CD4-positive, alpha-beta T cell (primary cell): Measurements from ENCODE around the gene RBMS1. TPM values are rescaled to one million over a fixed set of nuclear protein-coding genes. Genes with fewer than 3 reads are reported as not detected.

Source experiments
- ATAC-seq: fragments of 200-7000 bp; cut with Tn5 transposase; one replicate; pipeline ENCODE4 v1.10.0; 2022; ENCODE audit warnings: mild to moderate bottlenecking; ENCODE audit not compliant: poor library complexity
- CTCF ChIA-PET: fragments of 350-600 bp; sonication (Branson Sonifier 250); formaldehyde crosslinking; loops from one replicate; lab custom pipeline; 2021; ENCODE audit warnings: antibody characterized with exemption, inconsistent platforms; lab: Charles Lee
- POLR2A ChIA-PET: fragments of 350-600 bp; sonication (Branson Sonifier 250); formaldehyde crosslinking; loops from one replicate; lab custom pipeline; 2021; ENCODE audit warnings: antibody characterized with exemption, inconsistent platforms; lab: Charles Lee
- DNase-seq, 14 experiments: peaks; one replicate each; pipeline ENCODE4 v3.0.0-alpha.2; 2013 to 2020; ENCODE audit warnings: mixed read lengths in 2 of 14
- H3K27ac ChIP-seq, 2 donors: one replicate each; pipeline versions ENCODE4 v1.5.1 to v1.7.0; 2013; ENCODE audit warnings: low read length in 2 of 2, low read depth in 1 of 2, mild to moderate bottlenecking in 1 of 2
- H3K27me3 ChIP-seq, 2 experiments: 1 replicate in 1 of 2; 2 replicates in 1 of 2; pipeline versions ENCODE4 v1.6.1 to v1.7.0; 2013; ENCODE audit warnings: low read length in 2 of 2, control low read depth in 1 of 2, mild to moderate bottlenecking in 1 of 2, moderate library complexity in 1 of 2; ENCODE audit not compliant: insufficient read depth in 2 of 2, control insufficient read depth in 1 of 2
- H3K36me3 ChIP-seq: one replicate; pipeline ENCODE4 v1.6.1; 2013; ENCODE audit warnings: low read length, control low read depth; ENCODE audit not compliant: insufficient read depth
- H3K4me1 ChIP-seq: one replicate; pipeline ENCODE4 v1.6.1; 2013; ENCODE audit warnings: low read length, control low read depth; ENCODE audit not compliant: insufficient read depth
- H3K4me3 ChIP-seq: one replicate; pipeline ENCODE4 v1.5.1; 2013; ENCODE audit warnings: mild to moderate bottlenecking, low read length, moderate library complexity
- H3K9me3 ChIP-seq, 2 experiments: 1 replicate in 1 of 2; 2 replicates in 1 of 2; pipeline versions ENCODE4 v1.6.1 to v1.7.0; 2013; ENCODE audit warnings: low read length in 2 of 2, mild to moderate bottlenecking in 2 of 2, control low read depth in 1 of 2, moderate library complexity in 1 of 2; ENCODE audit not compliant: control insufficient read depth in 1 of 2, insufficient read depth in 1 of 2
- H3K27ac Mint-ChIP-seq: one replicate; pipeline ENCODE4 v1.8.0; 2020; ENCODE audit warnings: mixed read lengths
- H3K27me3 Mint-ChIP-seq: one replicate; pipeline ENCODE4 v1.8.0; 2021; ENCODE audit warnings: mixed read lengths
- H3K36me3 Mint-ChIP-seq: one replicate; pipeline ENCODE4 v1.8.0; 2021; ENCODE audit warnings: low read depth, mixed read lengths
- H3K4me1 Mint-ChIP-seq: one replicate; pipeline ENCODE4 v1.8.0; 2021; ENCODE audit warnings: low read depth, mixed read lengths
- H3K4me3 Mint-ChIP-seq: one replicate; pipeline ENCODE4 v1.8.0; 2020; ENCODE audit warnings: mild to moderate bottlenecking, mixed read lengths
- H3K9me3 Mint-ChIP-seq: one replicate; pipeline ENCODE4 v1.8.0; 2020; ENCODE audit warnings: mixed read lengths
- CTCF ChIP-seq: fragments of 200-600 bp; IDR thresholded peaks from one replicate; pipeline ENCODE4 v1.8.0; 2022; ENCODE audit warnings: antibody characterized with exemption, mild to moderate bottlenecking
- intact Hi-C, 2 experiments: fragments of 100-400 bp; cut with DNase I in 1 of 2; cut with micrococcal nuclease in 1 of 2; formaldehyde crosslinking; loops; one replicate each; pipeline versions ENCODE4 v1.15.1 to v1.9.0; 2023 to 2025; cut with DNase I, micrococcal nuclease
- total RNA-seq, 174 experiments: library from RNA in 2 of 174; stranded (reverse) in 2 of 174; gene quantifications; one replicate each; pipeline ENCODE4 v1.2.3 and lab custom pipeline; 2021 to 2026

RBMS1 gene
- total RNA-seq, 2 experiments from 2014 or later, result 88.6 to 90.3 TPM

GRCh38 chr2:160465002-160465401 lies 28.6 kb downstream of the RBMS1 start:
- Histone ChIP-seq H3K9me3 (no peaks in the 10 kb centered on the region), H3K36me3 (peaks cover 2% of the 10 kb centered on the region), H3K4me3 (no peak overlapping the region), H3K27ac (no peak overlapping the region), H3K4me1 (peaks cover 22% of the 10 kb centered on the region), H3K27me3 (no peaks in the 10 kb centered on the region)
- Mint-ChIP-seq H3K4me3 (peak overlapping the region; percentile 65), H3K9me3 (no peaks in the 10 kb centered on the region), H3K36me3 (peaks cover 6% of the 10 kb centered on the region), H3K4me1 (peaks cover 98% of the 10 kb centered on the region), H3K27me3 (no peaks in the 10 kb centered on the region), H3K27ac (peak overlapping the region; percentile 77)
- no peak for ATAC-seq
- TF ChIP-seq CTCF, result no peak
- ChIA-PET POLR2A (interaction anchor here (2.0 kb wide), 1 partner anchor 27 kb away, joined by 4 read pairs; no protein-coding TSS in a partner anchor), CTCF (no interaction called here)
- intact Hi-C loops, result no loop called here
- DNase-seq, result no peak

DNA sequence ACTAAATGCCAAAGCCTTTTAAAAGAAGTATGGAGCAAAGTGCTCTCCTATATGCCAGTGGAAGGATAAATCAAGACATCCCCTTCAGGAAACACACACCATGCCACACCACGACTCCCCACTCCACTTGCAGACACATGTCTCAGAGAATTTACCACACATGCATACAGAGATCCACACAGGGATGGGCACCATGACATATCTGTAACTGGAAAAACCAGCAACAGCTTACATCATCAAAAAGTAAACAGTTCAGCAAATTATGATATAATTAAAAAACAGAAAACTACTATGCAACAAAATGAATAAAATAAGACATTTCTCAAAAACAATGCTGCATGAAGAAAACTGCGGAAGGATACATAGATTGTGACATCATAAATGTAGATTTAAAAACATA lies 29.6 kb downstream of the RBMS1 start:
- H3K4me1 Mint-ChIP-seq, result peaks cover 98% of the 10 kb centered on the region
- H3K27ac Mint-ChIP-seq, result peak overlapping the region; percentile 77
- Histone ChIP-seq H3K4me1 (peaks cover 21% of the 10 kb centered on the region), H3K9me3 (no peaks in the 10 kb centered on the region), H3K36me3 (peaks cover 2% of the 10 kb centered on the region), H3K4me3 (no peak overlapping the region), H3K27me3 (no peaks in the 10 kb centered on the region), H3K27ac (no peak overlapping the region)
- ATAC-seq, result no peak
- intact Hi-C loops, result no loop called here
- POLR2A ChIA-PET, result no interaction called here
- peaks cover 6% of the 10 kb centered on the region for H3K36me3 Mint-ChIP-seq
- H3K9me3 Mint-ChIP-seq, result no peaks in the 10 kb centered on the region
- no peak for TF ChIP-seq CTCF
- DNase-seq, result no peak
- H3K4me3 Mint-ChIP-seq, result peak overlapping the region; percentile 57
- no peaks in the 10 kb centered on the region for H3K27me3 Mint-ChIP-seq
- CTCF ChIA-PET, result interaction anchor here (0.5 kb wide), 1 partner anchor 320 kb away, joined by 3 read pairs; no protein-coding TSS in a partner anchor

DNA sequence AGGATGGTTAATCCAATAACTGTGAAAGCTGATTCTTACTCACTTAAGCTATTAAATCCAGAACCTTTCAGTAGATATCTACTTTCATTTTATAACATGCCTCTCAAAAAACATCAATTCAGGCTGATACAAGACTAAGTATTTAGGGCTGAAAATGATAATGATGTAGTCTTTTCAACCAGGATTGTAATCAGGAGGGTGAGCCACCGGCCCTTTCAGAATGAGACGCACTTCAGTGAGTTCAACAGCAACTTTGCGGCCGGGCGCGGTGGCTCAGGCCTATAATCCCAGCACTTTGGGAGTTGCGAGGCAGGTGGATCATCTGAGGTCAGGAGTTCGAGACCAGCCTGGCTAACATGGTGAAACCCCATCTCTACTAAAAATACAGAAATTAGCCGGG lies 30.4 kb downstream of the RBMS1 start:
- POLR2A ChIA-PET, result no interaction called here
- H3K27me3 Mint-ChIP-seq, result no peaks in the 10 kb centered on the region
- ATAC-seq (no peak), DNase-seq (no peak)
- Histone ChIP-seq H3K9me3 (no peaks in the 10 kb centered on the region), H3K4me3 (no peak overlapping the region), H3K27ac (no peak overlapping the region), H3K4me1 (peaks cover 23% of the 10 kb centered on the region), H3K27me3 (no peaks in the 10 kb centered on the region), H3K36me3 (peaks cover 2% of the 10 kb centered on the region)
- peaks cover 96% of the 10 kb centered on the region for H3K4me1 Mint-ChIP-seq
- no peak overlapping the region for H3K27ac Mint-ChIP-seq
- H3K9me3 Mint-ChIP-seq, result no peaks in the 10 kb centered on the region
- TF ChIP-seq CTCF, result no peak
- CTCF ChIA-PET, result no interaction called here
- no peak overlapping the region for H3K4me3 Mint-ChIP-seq
- intact Hi-C loops, result no loop called here
- H3K36me3 Mint-ChIP-seq, result peaks cover 8% of the 10 kb centered on the region
